Activated naive CD8-positive, alpha-beta T cell treated with anti-CD3 and anti-CD28 coated beads for 36 hours (primary cell): ENCODE results near the gene AFAP1L1. TPM values are rescaled to one million over a fixed set of nuclear protein-coding genes. Genes with fewer than 3 reads are reported as not detected.
A peak's percentile ranks its signal among the peaks of the same experiment; 100 is the strongest.

Experiments
- DNase-seq: peaks from one replicate; pipeline ENCODE4 v3.0.0; 2021
- H3K27ac Mint-ChIP-seq: one replicate; pipeline ENCODE4 v1.8.0; 2022; ENCODE audit warnings: mild to moderate bottlenecking, moderate library complexity, mixed read lengths
- H3K27me3 Mint-ChIP-seq: one replicate; pipeline ENCODE4 v1.8.0; 2022; ENCODE audit warnings: mild to moderate bottlenecking, mixed read lengths
- H3K36me3 Mint-ChIP-seq: one replicate; pipeline ENCODE4 v1.8.0; 2021; ENCODE audit warnings: mild to moderate bottlenecking, mixed read lengths
- H3K4me1 Mint-ChIP-seq: one replicate; pipeline ENCODE4 v1.8.0; 2021; ENCODE audit warnings: mixed read lengths
- H3K4me3 Mint-ChIP-seq: one replicate; pipeline ENCODE4 v1.8.0; 2022; ENCODE audit warnings: mild to moderate bottlenecking, moderate library complexity, mixed read lengths
- H3K9me3 Mint-ChIP-seq: one replicate; pipeline ENCODE4 v1.8.0; 2022; ENCODE audit warnings: mixed read lengths
- total RNA-seq, 2 experiments: library from RNA; stranded (reverse); gene quantifications; one replicate each; pipeline ENCODE4 v1.2.3, GENCODE V29; 2021

AFAP1L1 gene
- under 1 TPM; 0.66 to 0.94 TPM for total RNA-seq

DNA sequence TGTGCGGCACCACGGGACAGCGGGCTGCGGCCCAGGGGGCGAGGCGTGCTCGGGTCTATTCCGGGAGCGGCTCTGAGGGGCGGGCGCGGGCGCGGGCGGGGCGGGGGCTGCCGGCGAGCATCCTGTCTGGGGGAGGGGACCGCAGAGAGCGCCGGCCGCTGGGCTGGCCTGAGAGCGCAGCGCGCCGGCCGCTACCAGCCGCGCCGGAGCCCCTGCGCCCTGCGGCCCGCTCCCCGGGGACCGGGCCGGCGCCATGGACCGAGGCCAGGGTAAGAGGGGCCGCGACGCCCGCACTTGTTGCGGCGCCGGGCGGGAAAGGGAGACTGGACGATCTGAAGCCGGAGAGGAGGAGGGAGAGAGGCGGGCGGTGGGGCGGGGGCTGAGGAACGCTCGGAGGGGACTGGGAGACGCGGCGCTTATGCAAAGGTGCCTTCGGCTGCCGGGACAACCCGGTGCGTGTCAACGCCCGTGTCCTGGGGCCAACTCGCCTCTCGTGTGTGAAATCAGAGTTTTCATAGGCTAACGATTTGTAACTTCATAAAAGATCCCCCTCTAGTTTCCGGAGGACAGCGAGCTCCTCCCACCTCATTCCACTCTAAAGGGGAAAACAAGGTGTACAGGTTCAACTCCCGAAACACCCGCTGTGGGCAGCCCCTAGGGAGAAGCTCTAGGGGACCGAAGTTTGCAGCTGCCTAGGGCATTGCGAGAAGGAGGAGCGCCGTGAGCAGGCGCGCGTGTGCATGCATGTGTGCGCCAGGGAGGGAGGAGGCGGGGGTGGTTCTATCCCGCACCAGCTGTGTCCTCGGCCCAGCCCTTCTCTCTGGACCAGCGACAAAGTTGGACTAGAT lies at the start of gene AFAP1L1:
Gene AFAP1L1 (plus strand): TSS at position 144 of the 848 bp plus-strand sequence. CDS start 110 bp downstream, at position 254.
- Mint-ChIP-seq H3K27me3 (peaks cover 39% of the 10 kb centered on the region), H3K27ac (peak within 1 kb of the TSS; percentile 20), H3K36me3 (peaks cover 2% of the 10 kb centered on the region), H3K4me3 (peak within 1 kb of the TSS; percentile 86), H3K9me3 (peaks cover 12% of the 10 kb centered on the region), H3K4me1 (peaks cover 6% of the 10 kb centered on the region)
- DNase-seq: peak; percentile 28

DNA sequence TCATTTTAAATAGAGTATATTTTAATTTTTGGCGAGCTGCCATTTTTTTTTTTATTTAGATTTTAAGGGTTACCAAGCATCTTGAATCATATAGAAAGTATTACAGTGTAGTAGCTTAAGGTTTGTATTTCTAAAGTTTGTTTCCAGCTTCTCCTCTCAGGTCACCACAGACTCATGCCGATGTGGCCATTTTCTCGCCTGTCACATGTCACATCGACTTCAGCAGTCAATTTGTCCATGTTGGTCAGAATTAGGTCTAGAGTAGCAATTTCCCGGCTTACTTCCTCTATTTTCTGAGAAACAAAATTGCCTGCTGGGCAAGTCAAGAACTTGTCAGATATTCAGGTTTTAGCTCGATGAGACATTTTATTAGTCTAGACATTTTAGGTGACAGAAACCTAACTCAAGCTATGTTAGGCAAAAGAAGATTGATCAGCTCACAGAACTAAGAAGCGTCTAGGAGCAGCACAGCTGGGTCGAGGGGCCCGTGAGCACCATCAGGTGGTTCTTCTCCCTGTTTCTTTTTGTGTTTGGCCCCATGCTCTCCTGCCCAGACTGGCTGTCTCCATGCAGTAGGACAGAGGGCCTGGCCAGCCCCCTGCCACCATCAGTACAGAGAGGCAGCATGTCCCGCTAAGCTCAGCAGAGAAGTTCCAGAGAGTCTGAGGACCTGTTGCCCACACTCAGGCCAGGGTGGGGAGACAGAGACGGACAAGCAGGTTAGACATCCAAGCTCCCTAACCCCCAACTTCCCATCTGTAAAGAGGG lies 48.4 kb upstream of the AFAP1L1 start:
- Mint-ChIP-seq H3K9me3 (no peaks in the 10 kb centered on the region), H3K27me3 (no peaks in the 10 kb centered on the region), H3K36me3 (no peaks in the 10 kb centered on the region), H3K4me1 (peaks cover 2% of the 10 kb centered on the region), H3K4me3 (no peak overlapping the region), H3K27ac (no peak overlapping the region)
- no peak for DNase-seq

DNA sequence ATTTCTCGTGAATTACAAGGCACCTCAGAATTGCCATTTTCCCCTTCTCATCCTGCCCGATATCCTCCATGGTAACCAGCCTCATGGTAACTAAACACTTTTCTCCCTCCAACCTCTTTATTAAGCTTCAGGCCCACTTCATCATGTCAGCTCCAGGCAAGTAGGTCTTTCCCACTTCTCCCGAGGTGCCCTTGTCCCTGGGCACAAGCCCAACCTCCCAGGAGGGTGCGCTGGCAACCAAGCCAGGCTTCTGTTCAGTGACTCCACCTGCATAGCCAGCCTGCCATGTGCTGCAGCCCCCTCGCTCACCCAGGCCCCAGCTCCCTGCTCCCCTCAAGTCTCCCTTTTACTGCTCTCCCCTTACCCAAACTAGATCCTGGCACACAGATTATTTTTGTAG lies 47.4 kb upstream of the AFAP1L1 start:
- no peak overlapping the region for H3K27ac Mint-ChIP-seq
- no peaks in the 10 kb centered on the region for H3K27me3 Mint-ChIP-seq
- no peak for DNase-seq
- peaks cover 2% of the 10 kb centered on the region for H3K4me1 Mint-ChIP-seq
- no peak overlapping the region for H3K4me3 Mint-ChIP-seq
- H3K36me3 Mint-ChIP-seq: no peaks in the 10 kb centered on the region
- no peaks in the 10 kb centered on the region for H3K9me3 Mint-ChIP-seq

DNA sequence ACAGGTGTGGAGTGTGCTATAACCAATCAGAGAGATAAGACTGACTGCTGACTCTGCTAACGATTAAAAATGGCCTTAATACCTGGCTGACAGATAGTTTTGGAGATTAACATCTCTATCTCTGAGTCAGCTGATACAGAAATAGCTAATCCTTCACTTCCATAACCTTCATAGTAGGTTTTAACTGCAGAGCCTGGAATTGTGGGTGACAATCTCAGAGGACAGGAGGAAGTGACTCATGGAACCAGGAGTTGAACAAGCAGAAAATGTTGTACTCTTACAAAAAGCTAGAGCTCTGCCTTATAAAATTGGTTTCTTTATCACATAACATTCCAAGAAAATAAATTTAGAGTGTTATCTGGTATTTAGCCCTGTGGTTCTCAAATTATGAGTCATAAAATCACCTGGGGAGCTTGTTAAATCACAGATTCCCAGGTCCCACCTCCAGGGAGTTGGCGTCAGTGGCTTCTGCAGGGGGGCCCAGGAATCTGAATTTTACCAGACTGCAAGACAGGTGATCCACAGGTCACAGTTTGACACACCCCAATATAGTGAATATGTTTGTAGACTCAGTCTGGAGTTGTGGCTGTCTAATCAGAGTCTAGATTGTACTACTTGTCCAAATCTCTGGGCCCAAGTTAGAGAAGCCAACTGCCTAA lies 44.4 kb upstream of the AFAP1L1 start:
- no peak overlapping the region for H3K4me3 Mint-ChIP-seq
- no peaks in the 10 kb centered on the region for H3K27me3 Mint-ChIP-seq
- no peaks in the 10 kb centered on the region for H3K9me3 Mint-ChIP-seq
- H3K4me1 Mint-ChIP-seq: peaks cover 2% of the 10 kb centered on the region
- no peak overlapping the region for H3K27ac Mint-ChIP-seq
- DNase-seq: no peak
- no peaks in the 10 kb centered on the region for H3K36me3 Mint-ChIP-seq

DNA sequence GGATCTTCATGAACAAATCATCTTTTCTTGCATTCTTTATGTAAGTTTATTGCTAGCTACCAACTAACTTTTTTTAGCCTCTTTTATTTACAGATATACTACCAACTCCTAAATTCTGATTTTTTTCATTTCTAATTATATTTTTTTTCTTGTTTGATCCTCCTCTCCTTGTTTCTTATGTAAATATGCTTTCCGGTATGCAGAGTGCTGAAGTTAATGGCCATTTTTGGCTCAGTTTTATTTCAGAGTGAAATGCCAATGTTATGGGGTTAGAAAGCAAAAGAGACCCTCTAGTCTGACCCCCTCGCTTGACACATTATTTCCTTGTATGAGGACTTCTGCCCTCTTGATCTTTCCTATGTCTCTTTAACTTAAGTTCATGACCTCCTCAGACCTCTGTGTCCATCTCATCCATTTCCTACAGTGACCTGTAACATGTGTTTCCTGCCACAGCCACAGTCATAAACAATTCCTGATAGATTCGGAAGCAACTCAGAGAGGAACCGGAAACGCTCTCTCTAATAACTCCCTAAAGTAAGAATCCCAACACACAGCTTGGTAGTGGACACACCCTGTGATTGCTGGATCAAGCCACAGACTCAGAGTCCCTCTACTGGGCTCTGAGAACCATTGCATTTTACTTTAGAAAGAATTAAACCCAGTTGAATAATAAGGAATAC lies 42.9 kb upstream of the AFAP1L1 start:
- Mint-ChIP-seq H3K4me1 (no peaks in the 10 kb centered on the region), H3K36me3 (no peaks in the 10 kb centered on the region), H3K9me3 (no peaks in the 10 kb centered on the region), H3K4me3 (no peak overlapping the region), H3K27ac (no peak overlapping the region), H3K27me3 (no peaks in the 10 kb centered on the region)
- no peak for DNase-seq

DNA sequence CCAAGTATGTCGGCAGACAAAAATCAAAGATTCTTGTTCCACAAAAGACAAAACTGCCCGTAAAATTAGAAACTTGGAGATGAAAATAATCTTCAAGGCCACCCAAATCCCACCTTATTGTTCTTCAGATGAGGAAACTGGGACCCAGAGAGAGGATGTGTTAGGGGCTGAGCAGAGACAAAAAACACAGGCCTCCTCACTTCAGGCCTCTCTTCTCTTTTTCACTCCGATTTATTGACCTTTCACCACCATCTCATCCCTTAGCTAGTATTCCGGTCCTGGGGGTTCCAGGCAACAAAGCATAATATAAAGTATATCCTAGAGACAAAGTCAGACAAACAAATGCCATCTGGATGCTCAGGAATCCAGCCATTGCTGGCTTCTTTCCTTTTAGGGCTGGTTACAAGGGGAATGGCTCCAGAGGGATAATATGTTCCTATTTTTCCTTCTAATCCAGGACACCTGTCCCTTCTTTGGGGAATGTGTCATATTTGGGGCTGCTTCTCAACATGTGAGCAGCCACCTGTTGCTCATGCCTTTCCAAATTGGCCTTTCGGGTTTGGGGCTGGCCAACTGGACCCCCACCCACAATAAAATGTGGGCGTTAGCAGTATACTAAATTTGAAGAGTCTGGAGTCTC lies 42.2 kb upstream of the AFAP1L1 start:
- Mint-ChIP-seq H3K9me3 (no peaks in the 10 kb centered on the region), H3K27me3 (no peaks in the 10 kb centered on the region), H3K4me3 (no peak overlapping the region), H3K36me3 (no peaks in the 10 kb centered on the region), H3K27ac (no peak overlapping the region), H3K4me1 (no peaks in the 10 kb centered on the region)
- DNase-seq: no peak

DNA sequence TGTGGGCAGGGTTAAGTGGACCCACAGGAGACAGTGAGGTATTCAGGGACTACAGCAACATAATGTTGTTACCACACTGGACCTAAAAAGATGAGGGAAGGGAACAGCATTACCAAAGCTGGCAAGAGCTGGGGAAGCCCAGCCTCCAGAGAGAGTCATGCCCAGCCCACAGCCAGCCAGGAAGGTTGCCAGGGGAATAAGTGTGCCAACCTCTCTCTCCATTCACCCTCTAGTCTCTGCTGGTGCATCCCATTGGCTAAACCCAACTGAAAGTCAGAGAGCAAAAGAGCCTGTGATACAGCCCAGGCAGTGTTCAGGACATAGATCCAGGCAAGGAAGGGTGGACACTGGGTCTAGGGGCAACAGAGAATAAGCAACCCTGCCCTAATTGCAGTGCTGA lies 35.8 kb upstream of the AFAP1L1 start:
- Mint-ChIP-seq H3K27ac (no peak overlapping the region), H3K4me1 (peaks cover 8% of the 10 kb centered on the region), H3K27me3 (peaks cover 3% of the 10 kb centered on the region), H3K36me3 (no peaks in the 10 kb centered on the region), H3K9me3 (peaks cover 2% of the 10 kb centered on the region), H3K4me3 (no peak overlapping the region)
- DNase-seq: no peak

- Mint-ChIP-seq H3K9me3 (peaks cover 2% of the 10 kb centered on the region), H3K4me1 (peaks cover 11% of the 10 kb centered on the region), H3K27ac (no peak overlapping the region), H3K27me3 (peaks cover 3% of the 10 kb centered on the region), H3K36me3 (no peaks in the 10 kb centered on the region), H3K4me3 (no peak overlapping the region)
- no peak for DNase-seq
Observed at GRCh38 chr5:149237662-149238061, 34.0 kb upstream of the AFAP1L1 start.

DNA sequence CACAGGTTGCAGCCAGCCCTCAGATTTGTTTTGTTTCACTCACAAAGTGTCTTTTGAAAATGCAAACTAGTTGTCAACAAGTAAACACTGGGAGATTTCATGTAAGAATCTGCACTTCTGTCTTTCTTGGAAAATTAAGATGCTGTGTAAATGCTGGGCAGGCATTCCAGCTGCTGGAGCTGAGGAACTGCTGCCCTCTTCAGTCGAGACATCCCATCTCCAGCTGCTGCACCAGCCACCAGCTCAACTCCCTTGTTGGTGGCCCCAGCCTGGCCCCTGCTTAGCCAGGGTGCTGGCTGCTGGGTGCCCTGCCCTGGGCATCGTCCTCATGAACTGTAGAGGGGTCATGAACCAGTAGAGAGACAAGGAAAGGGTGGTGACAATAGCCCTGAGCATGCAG lies 33.1 kb upstream of the AFAP1L1 start:
- Mint-ChIP-seq H3K27ac (no peak overlapping the region), H3K36me3 (no peaks in the 10 kb centered on the region)

DNA sequence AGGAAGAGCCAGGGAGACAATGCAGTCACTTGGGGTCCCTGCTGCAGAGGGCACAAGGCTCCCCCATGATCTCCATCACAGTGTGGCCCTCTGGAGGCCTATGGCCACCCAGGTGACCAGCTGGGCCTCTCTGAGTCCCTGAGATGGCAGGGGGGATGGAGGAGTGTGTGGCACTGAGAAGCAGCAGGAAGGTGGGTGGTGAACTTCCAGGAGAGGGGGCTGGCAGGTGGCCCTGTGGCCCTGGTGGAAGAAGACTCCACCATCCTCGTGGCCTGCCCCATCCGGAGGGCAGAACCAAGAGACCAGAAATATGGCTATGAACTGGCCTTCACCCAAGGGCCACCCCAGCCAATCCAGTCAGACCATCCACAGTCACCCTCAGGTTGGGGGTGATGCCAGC lies 31.7 kb upstream of the AFAP1L1 start:
- Mint-ChIP-seq H3K36me3 (no peaks in the 10 kb centered on the region), H3K9me3 (peaks cover 2% of the 10 kb centered on the region), H3K27me3 (peaks cover 3% of the 10 kb centered on the region), H3K4me3 (no peak overlapping the region), H3K4me1 (peaks cover 12% of the 10 kb centered on the region), H3K27ac (peak overlapping the region; percentile 88)
- DNase-seq: no peak

More for the DNA sequence above, 33.1 kb upstream of the AFAP1L1 start:
- Mint-ChIP-seq H3K27me3 (peaks cover 3% of the 10 kb centered on the region), H3K9me3 (peaks cover 2% of the 10 kb centered on the region), H3K4me3 (no peak overlapping the region), H3K4me1 (peaks cover 12% of the 10 kb centered on the region)
- no peak for DNase-seq

GRCh38 chr5:149240354-149240998 lies 31.2 kb upstream of the AFAP1L1 start:
- Mint-ChIP-seq H3K4me1 (peaks cover 12% of the 10 kb centered on the region), H3K4me3 (peak overlapping the region; percentile 4), H3K36me3 (no peaks in the 10 kb centered on the region), H3K27ac (peak overlapping the region; percentile 88), H3K9me3 (peaks cover 2% of the 10 kb centered on the region), H3K27me3 (peaks cover 3% of the 10 kb centered on the region)
- peak; percentile 68 for DNase-seq

DNA sequence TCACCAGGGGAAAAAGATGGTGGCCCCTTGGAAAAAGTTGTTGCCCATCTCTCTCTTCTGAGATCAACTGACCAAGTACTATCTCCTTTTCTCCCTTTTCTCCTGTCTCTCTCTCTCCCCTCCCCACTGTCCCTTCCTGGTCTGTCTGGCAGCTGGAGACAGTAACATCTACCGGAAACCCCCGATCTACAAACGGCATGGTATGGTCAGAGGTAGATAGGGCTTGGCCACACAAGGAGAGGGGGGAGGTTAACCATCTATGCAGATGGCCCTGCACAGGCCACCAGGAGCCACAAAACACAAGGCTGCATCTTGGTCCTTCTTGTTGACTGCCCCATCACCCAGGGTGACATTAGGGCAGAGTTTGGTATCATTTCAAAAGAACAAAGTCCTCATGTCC lies 29.3 kb upstream of the AFAP1L1 start:
- Mint-ChIP-seq H3K4me1 (peaks cover 12% of the 10 kb centered on the region), H3K9me3 (peaks cover 2% of the 10 kb centered on the region), H3K4me3 (no peak overlapping the region), H3K27ac (no peak overlapping the region), H3K36me3 (no peaks in the 10 kb centered on the region), H3K27me3 (peaks cover 3% of the 10 kb centered on the region)
- no peak for DNase-seq

- H3K27me3 Mint-ChIP-seq: no peaks in the 10 kb centered on the region
- no peak for DNase-seq
- peaks cover 1% of the 10 kb centered on the region for H3K4me1 Mint-ChIP-seq
- no peak overlapping the region for H3K4me3 Mint-ChIP-seq
- no peak overlapping the region for H3K27ac Mint-ChIP-seq
- H3K36me3 Mint-ChIP-seq: no peaks in the 10 kb centered on the region
- H3K9me3 Mint-ChIP-seq: no peaks in the 10 kb centered on the region
Observed at GRCh38 chr5:149246906-149247305, 24.8 kb upstream of the AFAP1L1 start.

DNA sequence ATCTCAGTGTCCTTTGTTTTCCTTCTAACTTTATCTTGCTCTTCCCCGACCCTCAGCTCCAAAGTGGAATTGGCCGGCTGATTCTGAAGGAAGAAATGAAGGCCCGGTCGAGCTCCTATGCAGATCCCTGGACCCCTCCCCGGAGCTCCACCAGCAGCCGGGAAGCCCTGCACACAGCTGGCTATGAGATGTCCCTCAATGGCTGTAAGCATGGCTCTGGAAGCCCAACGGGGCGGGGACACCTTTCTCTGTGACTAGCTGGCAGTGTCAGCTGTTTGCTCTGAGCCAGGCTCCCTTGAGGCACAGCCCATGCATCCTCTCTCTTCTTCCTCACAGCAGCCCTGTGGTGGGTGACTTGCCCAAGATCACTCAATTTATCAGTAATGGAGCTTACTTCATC lies 23.9 kb upstream of the AFAP1L1 start:
- Mint-ChIP-seq H3K9me3 (no peaks in the 10 kb centered on the region), H3K27ac (no peak overlapping the region), H3K4me3 (no peak overlapping the region), H3K27me3 (no peaks in the 10 kb centered on the region), H3K4me1 (no peaks in the 10 kb centered on the region), H3K36me3 (no peaks in the 10 kb centered on the region)
- DNase-seq: no peak
